Neural cell (in vitro differentiated cells): ENCODE results near the gene SPTBN1. TPM values are rescaled to one million over a fixed set of nuclear protein-coding genes. Genes with fewer than 3 reads are reported as not detected.

Experiments
- H2AFZ ChIP-seq: fragments of 200-600, 300-800 bp; sonication (generic), shearing (Covaris generic); 2 replicates; pipeline ENCODE4 v1.6.0; 2014; ENCODE audit warnings: low read depth, mild to moderate bottlenecking, antibody characterized with exemption, low read length, moderate library complexity
- H3F3A ChIP-seq: fragments of 200-600 bp; shearing (Covaris generic); 2 replicates; pipeline ENCODE4 v1.6.1; 2016; ENCODE audit warnings: mild to moderate bottlenecking, moderate library complexity, mixed read lengths, antibody characterized with exemption, low read length; ENCODE audit not compliant: insufficient read depth, poor library complexity, severe bottlenecking
- H3K27ac ChIP-seq: fragments of 200-600, 300-800 bp; sonication (generic), shearing (Covaris generic); 2 replicates; pipeline ENCODE4 v1.5.1; 2014; ENCODE audit warnings: mild to moderate bottlenecking, low read length, moderate library complexity
- H3K27me3 ChIP-seq: fragments of 300-800, 200-600 bp; sonication (generic), shearing (Covaris generic); 2 replicates; pipeline ENCODE4 v1.6.0; 2014; ENCODE audit warnings: mild to moderate bottlenecking, low read depth, low read length, moderate library complexity; ENCODE audit not compliant: insufficient read depth
- H3K36me3 ChIP-seq: fragments of 300-800, 200-600 bp; sonication (generic), shearing (Covaris generic); 2 replicates; pipeline ENCODE4 v1.5.1; 2014; ENCODE audit warnings: mild to moderate bottlenecking, antibody characterized with exemption, low read length, moderate library complexity; ENCODE audit not compliant: insufficient read depth
- H3K4me2 ChIP-seq: fragments of 300-800, 200-600 bp; sonication (generic), shearing (Covaris generic); 2 replicates; pipeline ENCODE4 v1.6.0; 2014; ENCODE audit warnings: mild to moderate bottlenecking, low read length
- H3K4me3 ChIP-seq: fragments of 300-800, 200-600 bp; sonication (generic), shearing (Covaris generic); 2 replicates; pipeline ENCODE4 v1.5.1; 2014; ENCODE audit warnings: mild to moderate bottlenecking, low read length, moderate library complexity
- H3K79me2 ChIP-seq: fragments of 200-600 bp; shearing (Covaris generic); replicated peaks from 2 replicates; pipeline ENCODE4 v1.6.0; 2014; ENCODE audit warnings: mild to moderate bottlenecking, low read length, moderate library complexity; ENCODE audit not compliant: insufficient read depth
- H3K9ac ChIP-seq: fragments of 300-800, 200-600 bp; sonication (generic), shearing (Covaris generic); 2 replicates; pipeline ENCODE4 v1.6.1; 2016; ENCODE audit warnings: mild to moderate bottlenecking, low read length, mixed read lengths
- H3K9me2 ChIP-seq: fragments of 200-600 bp; shearing (Covaris generic); 2 replicates; pipeline ENCODE4 v1.6.1; 2016; ENCODE audit warnings: mild to moderate bottlenecking, low read length, mixed read lengths; ENCODE audit not compliant: insufficient read depth
- H3K9me3 ChIP-seq: fragments of 200-600, 300-800 bp; sonication (generic), shearing (Covaris generic); 2 replicates; pipeline ENCODE4 v1.6.1; 2016; ENCODE audit warnings: mild to moderate bottlenecking, mixed run types, low read length, moderate library complexity, mixed read lengths
- H4K20me1 ChIP-seq: fragments of 200-600 bp; shearing (Covaris generic); 2 replicates; pipeline ENCODE4 v1.6.1; 2016; ENCODE audit warnings: mild to moderate bottlenecking, mixed run types; ENCODE audit not compliant: insufficient read depth
- EP300 ChIP-seq: fragments of 450-650 bp; conservative IDR thresholded peaks from 2 replicates; pipeline ENCODE4 v1.6.1; 2014; ENCODE audit warnings: antibody characterized with exemption, mild to moderate bottlenecking, moderate library complexity; ENCODE audit not compliant: poor library complexity, severe bottlenecking
- EZH2 ChIP-seq: fragments of 200-600, 300-800 bp; shearing (Covaris generic), sonication (generic); IDR thresholded peaks from 2 replicates; pipeline ENCODE4 v1.6.1; 2014; ENCODE audit warnings: antibody characterized with exemption, low read length, borderline replicate concordance, mild to moderate bottlenecking; ENCODE audit not compliant: insufficient read depth, poor library complexity, severe bottlenecking
- MXI1 ChIP-seq: fragments of 450-650 bp; conservative IDR thresholded peaks from 2 replicates; pipeline ENCODE4 v1.6.1; 2014; ENCODE audit warnings: antibody characterized with exemption, mild to moderate bottlenecking; ENCODE audit not compliant: poor library complexity, severe bottlenecking
- POLR2AphosphoS5 ChIP-seq: IDR thresholded peaks from 2 replicates; pipeline ENCODE4 v1.6.1; 2012
- RAD21 ChIP-seq: fragments of 450-650 bp; conservative IDR thresholded peaks from 2 replicates; pipeline ENCODE4 v1.6.1; 2014; ENCODE audit warnings: antibody characterized with exemption, mild to moderate bottlenecking, moderate library complexity
- REST ChIP-seq: IDR thresholded peaks from 2 replicates; pipeline ENCODE4 v1.6.1; 2012; ENCODE audit warnings: borderline replicate concordance
- SMC3 ChIP-seq: fragments of 450-650 bp; conservative IDR thresholded peaks from 2 replicates; pipeline ENCODE4 v1.6.1; 2014; ENCODE audit warnings: antibody characterized with exemption, mild to moderate bottlenecking, moderate library complexity; ENCODE audit not compliant: poor library complexity
- TAF1 ChIP-seq: IDR thresholded peaks from 2 replicates; pipeline ENCODE4 v1.6.1; 2012; ENCODE audit warnings: low read depth
- polyA plus RNA-seq: library from polyadenylated mRNA; depleted of rRNA; stranded (reverse); fragments of >200 nt; gene quantifications from 2 replicates; pipeline ENCODE4 v1.2.3, GENCODE V29; 2014
- TF ChIP-seq, protein P1 (sequence below): fragments of 450-650 bp; IDR thresholded peaks from 2 replicates; pipeline ENCODE4 v1.5.1; 2014; ENCODE audit warnings: antibody characterized with exemption, mild to moderate bottlenecking, moderate library complexity; ENCODE audit not compliant: poor library complexity, severe bottlenecking

Gene SPTBN1
- polyA plus RNA-seq, 1 donor from 2014 or later, result 92.1 TPM

GRCh38 chr2:54591551-54591950 lies 135.4 kb downstream of the SPTBN1 start:
- no peak overlapping the region for H3K27ac ChIP-seq
- H3K9me2 ChIP-seq, result no peaks in the 10 kb centered on the region
- H3K4me3 ChIP-seq, result no peak overlapping the region
- H3K9me3 ChIP-seq, result no peaks in the 10 kb centered on the region
- H3K79me2 ChIP-seq, result no peaks in the 10 kb centered on the region
- H3K27me3 ChIP-seq, result no peaks in the 10 kb centered on the region
- H2AFZ ChIP-seq, result no peak overlapping the region
- no peak overlapping the region for H3K9ac ChIP-seq
- peaks cover 3% of the 10 kb centered on the region for H4K20me1 ChIP-seq
- TF ChIP-seq EZH2, result no peak
- no peak overlapping the region for H3K4me2 ChIP-seq
- H3K36me3 ChIP-seq, result no peaks in the 10 kb centered on the region
- H3F3A ChIP-seq, result no peaks in the 10 kb centered on the region

DNA sequence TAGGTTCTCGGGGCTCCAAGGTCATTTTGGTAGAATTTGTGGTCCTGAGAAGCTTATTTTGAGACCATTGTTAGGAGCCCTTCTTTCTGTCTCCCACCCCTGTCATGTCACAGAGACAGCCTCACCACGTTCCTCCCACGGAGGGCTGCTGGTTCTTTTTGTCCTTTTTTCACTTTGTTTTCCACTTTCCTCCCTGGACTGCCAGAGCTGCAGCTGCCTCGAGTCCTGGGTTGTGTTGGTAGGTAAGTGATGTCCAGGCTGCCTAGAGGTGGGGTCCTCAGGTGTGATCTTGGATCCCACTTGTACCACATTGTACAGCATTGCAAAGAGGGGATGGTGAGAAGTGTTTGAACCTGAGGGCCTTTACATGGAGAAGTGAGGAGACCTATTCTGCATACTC lies 137.1 kb downstream of the SPTBN1 start:
- H3K4me2 ChIP-seq, result no peak overlapping the region
- H3K9ac ChIP-seq, result no peak overlapping the region
- no peak overlapping the region for H3K27ac ChIP-seq
- no peak for TF ChIP-seq POLR2AphosphoS5
- no peak for TF ChIP-seq TAF1
- no peak for TF ChIP-seq MXI1
- TF ChIP-seq EP300, result no peak
- TF ChIP-seq REST, result no peak
- TF ChIP-seq, protein P1, sequence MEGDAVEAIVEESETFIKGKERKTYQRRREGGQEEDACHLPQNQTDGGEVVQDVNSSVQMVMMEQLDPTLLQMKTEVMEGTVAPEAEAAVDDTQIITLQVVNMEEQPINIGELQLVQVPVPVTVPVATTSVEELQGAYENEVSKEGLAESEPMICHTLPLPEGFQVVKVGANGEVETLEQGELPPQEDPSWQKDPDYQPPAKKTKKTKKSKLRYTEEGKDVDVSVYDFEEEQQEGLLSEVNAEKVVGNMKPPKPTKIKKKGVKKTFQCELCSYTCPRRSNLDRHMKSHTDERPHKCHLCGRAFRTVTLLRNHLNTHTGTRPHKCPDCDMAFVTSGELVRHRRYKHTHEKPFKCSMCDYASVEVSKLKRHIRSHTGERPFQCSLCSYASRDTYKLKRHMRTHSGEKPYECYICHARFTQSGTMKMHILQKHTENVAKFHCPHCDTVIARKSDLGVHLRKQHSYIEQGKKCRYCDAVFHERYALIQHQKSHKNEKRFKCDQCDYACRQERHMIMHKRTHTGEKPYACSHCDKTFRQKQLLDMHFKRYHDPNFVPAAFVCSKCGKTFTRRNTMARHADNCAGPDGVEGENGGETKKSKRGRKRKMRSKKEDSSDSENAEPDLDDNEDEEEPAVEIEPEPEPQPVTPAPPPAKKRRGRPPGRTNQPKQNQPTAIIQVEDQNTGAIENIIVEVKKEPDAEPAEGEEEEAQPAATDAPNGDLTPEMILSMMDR, result no peak
- TF ChIP-seq SMC3, result no peak
- no peak for TF ChIP-seq EZH2
- no peak for TF ChIP-seq RAD21
- no peaks in the 10 kb centered on the region for H3F3A ChIP-seq
- no peaks in the 10 kb centered on the region for H3K9me2 ChIP-seq
- no peak overlapping the region for H3K4me3 ChIP-seq
- H2AFZ ChIP-seq, result no peak overlapping the region
- H3K27me3 ChIP-seq, result no peaks in the 10 kb centered on the region
- no peaks in the 10 kb centered on the region for H4K20me1 ChIP-seq
- H3K36me3 ChIP-seq, result no peaks in the 10 kb centered on the region
- no peaks in the 10 kb centered on the region for H3K9me3 ChIP-seq
- H3K79me2 ChIP-seq, result no peaks in the 10 kb centered on the region

- H3K9me2 ChIP-seq, result no peaks in the 10 kb centered on the region
- no peaks in the 10 kb centered on the region for H3K79me2 ChIP-seq
- no peaks in the 10 kb centered on the region for H3F3A ChIP-seq
- H3K4me3 ChIP-seq, result no peak overlapping the region
- TF ChIP-seq MXI1 (no peak), SMC3 (no peak), RAD21 (no peak), REST (no peak), EZH2 (no peak), EP300 (no peak), TAF1 (no peak), POLR2AphosphoS5 (no peak)
- TF ChIP-seq, protein P1, result no peak
- no peaks in the 10 kb centered on the region for H3K27me3 ChIP-seq
- H4K20me1 ChIP-seq, result no peaks in the 10 kb centered on the region
- H3K4me2 ChIP-seq, result no peak overlapping the region
- peaks cover 8% of the 10 kb centered on the region for H3K36me3 ChIP-seq
- no peak overlapping the region for H3K9ac ChIP-seq
- no peak overlapping the region for H3K27ac ChIP-seq
- H3K9me3 ChIP-seq, result no peaks in the 10 kb centered on the region
- no peak overlapping the region for H2AFZ ChIP-seq
Observed at GRCh38 chr2:54594048-54594447, 137.9 kb downstream of the SPTBN1 start.
